NCI-H1694 (cell line): ENCODE measurements around the gene UBE2J2.

Experiments used
- DNase-seq: peaks from one replicate; lab custom pipeline; 2025; lab: John Stamatoyannopoulos, UW

UBE2J2 gene

GRCh38 chr1:1239614-1240347 is 33.9 kb downstream of the UBE2J2 start:
- no peak for DNase-seq

GRCh38 chr1:1239227-1239613 is 34.4 kb downstream of the UBE2J2 start:
- DNase-seq: no peak

GRCh38 chr1:1238702-1239178 is 34.9 kb downstream of the UBE2J2 start:
- no peak for DNase-seq

GRCh38 chr1:1237874-1238701 is 35.6 kb downstream of the UBE2J2 start:
- DNase-seq: no peak

GRCh38 chr1:1236945-1237873 is 36.4 kb downstream of the UBE2J2 start:
- no peak for DNase-seq

GRCh38 chr1:1236176-1236763 is 37.4 kb downstream of the UBE2J2 start:
- no peak for DNase-seq

- no peak for DNase-seq
Measured at GRCh38 chr1:1235016-1235744, 38.5 kb downstream of the UBE2J2 start.

- no peak for DNase-seq
Measured at GRCh38 chr1:1234180-1234808, 39.4 kb downstream of the UBE2J2 start.

- no peak for DNase-seq
Measured at GRCh38 chr1:1233567-1233892, 40.1 kb downstream of the UBE2J2 start.

- DNase-seq: no peak
Measured at GRCh38 chr1:1232796-1233566, 40.7 kb downstream of the UBE2J2 start.

GRCh38 chr1:1232208-1232795 is 41.4 kb downstream of the UBE2J2 start, which contains the start of gene B3GALT6:
Gene B3GALT6 (plus strand): TSS chr1:1232237. CDS start chr1:1232279, 42 bp downstream.
- DNase-seq: no peak

- peak; percentile 74 for DNase-seq
Measured at GRCh38 chr1:1231400-1232207, 42.0 kb downstream of the UBE2J2 start, which contains the start of gene SDF4. Gene SDF4 (minus strand): TSS chr1:1232001. CDS start chr1:1228772, 3,229 bp downstream.

- DNase-seq: no peak
Measured at GRCh38 chr1:1230656-1231399, 42.8 kb downstream of the UBE2J2 start.

- DNase-seq: no peak
Measured at GRCh38 chr1:1229770-1230169, 43.9 kb downstream of the UBE2J2 start.

- DNase-seq: no peak
Measured at GRCh38 chr1:1228596-1229321, 44.9 kb downstream of the UBE2J2 start.

GRCh38 chr1:1228187-1228586 is 45.5 kb downstream of the UBE2J2 start:
- no peak for DNase-seq

- no peak for DNase-seq
Measured at GRCh38 chr1:1227386-1227785, 46.3 kb downstream of the UBE2J2 start.
